OCI-LY3 (cell line): ENCODE measurements around the gene USP20.

ENCODE experiments used
- H2AFZ ChIP-seq: fragments of 200-600, 300-600 bp; shearing (Covaris generic); 2 replicates; pipeline ENCODE4 v1.6.0; 2014; ENCODE audit warnings: antibody characterized with exemption, low read depth, low read length
- H3K27ac ChIP-seq: fragments of 200-600, 300-600 bp; sonication (generic); 2 replicates; pipeline ENCODE4 v1.5.1; 2014; ENCODE audit warnings: mild to moderate bottlenecking, low read length, moderate library complexity, mixed read lengths
- H3K27me3 ChIP-seq: fragments of 200-600, 300-600 bp; sonication (generic); 2 replicates; pipeline ENCODE4 v1.6.1; 2014; ENCODE audit warnings: low read depth, low read length, mixed read lengths
- H3K36me3 ChIP-seq: fragments of 200-600, 300-600 bp; sonication (generic); replicated peaks from 2 replicates; pipeline ENCODE3; 2014; ENCODE audit warnings: low read depth, low read length, mixed read lengths
- H3K4me1 ChIP-seq: fragments of 300-600, 200-600 bp; sonication (generic); 2 replicates; pipeline ENCODE4 v1.6.1; 2014; ENCODE audit warnings: low read length, mixed read lengths
- H3K4me2 ChIP-seq: fragments of 200-600, 300-600 bp; sonication (generic); 2 replicates; pipeline ENCODE4 v1.6.1; 2014; ENCODE audit warnings: low read length, mixed read lengths
- H3K4me3 ChIP-seq: fragments of 300-600, 200-600 bp; sonication (generic); 2 replicates; pipeline ENCODE4 v1.5.1; 2014; ENCODE audit warnings: antibody characterized with exemption, mild to moderate bottlenecking, low read length, moderate library complexity
- H3K79me2 ChIP-seq: fragments of 300-600, 200-600 bp; shearing (Covaris generic); 2 replicates; pipeline ENCODE4 v1.6.1; 2014; ENCODE audit warnings: mild to moderate bottlenecking, low read length, mixed read lengths
- H3K9ac ChIP-seq: fragments of 300-600, 200-600 bp; shearing (Covaris generic); 2 replicates; pipeline ENCODE4 v1.6.0; 2014; ENCODE audit warnings: mild to moderate bottlenecking, low read length, moderate library complexity
- H3K9me3 ChIP-seq: fragments of 200-600, 300-600 bp; shearing (Covaris generic); 2 replicates; pipeline ENCODE4 v1.6.1; 2014; ENCODE audit warnings: low read length, mixed read lengths; ENCODE audit not compliant: insufficient read depth
- H4K20me1 ChIP-seq: fragments of 200-600, 300-600 bp; sonication (generic); 2 replicates; pipeline ENCODE4 v1.6.1; 2016; ENCODE audit warnings: low read length, mixed read lengths; ENCODE audit not compliant: insufficient read depth
- EZH2phosphoT487 ChIP-seq: fragments of 200-600 bp; shearing (Covaris generic); IDR thresholded peaks from 2 replicates; pipeline ENCODE4 v1.6.1; 2018; ENCODE audit warnings: antibody characterized with exemption, mixed run types, low read depth
- TF ChIP-seq, protein P1 (sequence below): fragments of 200-600, 300-600 bp; sonication (generic); IDR thresholded peaks from 2 replicates; pipeline ENCODE4 v1.5.1; 2014; ENCODE audit warnings: antibody characterized with exemption, low read length, low read depth

The USP20 gene

DNA sequence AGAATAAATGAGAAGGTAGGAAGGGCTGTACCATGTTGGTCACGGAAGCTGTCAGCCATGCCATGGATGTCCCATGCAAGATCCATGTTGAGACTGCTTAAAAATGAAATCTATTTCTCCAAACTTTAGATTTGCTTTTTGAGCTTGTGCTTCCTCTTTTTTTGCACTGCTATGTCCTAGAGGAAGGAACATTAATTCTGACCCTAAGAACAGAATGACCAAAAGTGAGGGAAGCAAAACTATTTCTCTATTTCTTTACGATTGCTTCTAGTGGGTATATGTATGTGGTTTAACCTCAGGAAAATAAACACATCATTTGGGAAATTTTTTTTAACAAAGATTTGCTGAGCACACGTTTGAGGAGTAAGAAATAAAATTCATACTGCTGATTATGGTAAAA is 84.6 kb downstream of the USP20 start:
- H3K9me3 ChIP-seq = no peaks in the 10 kb centered on the region
- no peak overlapping the region for H3K4me3 ChIP-seq
- peaks cover 73% of the 10 kb centered on the region for H3K36me3 ChIP-seq
- H2AFZ ChIP-seq = no peak overlapping the region
- H3K9ac ChIP-seq = no peak overlapping the region
- peak overlapping the region; percentile 2; the same call in 1 of the 2 replicates for H3K27ac ChIP-seq
- TF ChIP-seq, protein P1, sequence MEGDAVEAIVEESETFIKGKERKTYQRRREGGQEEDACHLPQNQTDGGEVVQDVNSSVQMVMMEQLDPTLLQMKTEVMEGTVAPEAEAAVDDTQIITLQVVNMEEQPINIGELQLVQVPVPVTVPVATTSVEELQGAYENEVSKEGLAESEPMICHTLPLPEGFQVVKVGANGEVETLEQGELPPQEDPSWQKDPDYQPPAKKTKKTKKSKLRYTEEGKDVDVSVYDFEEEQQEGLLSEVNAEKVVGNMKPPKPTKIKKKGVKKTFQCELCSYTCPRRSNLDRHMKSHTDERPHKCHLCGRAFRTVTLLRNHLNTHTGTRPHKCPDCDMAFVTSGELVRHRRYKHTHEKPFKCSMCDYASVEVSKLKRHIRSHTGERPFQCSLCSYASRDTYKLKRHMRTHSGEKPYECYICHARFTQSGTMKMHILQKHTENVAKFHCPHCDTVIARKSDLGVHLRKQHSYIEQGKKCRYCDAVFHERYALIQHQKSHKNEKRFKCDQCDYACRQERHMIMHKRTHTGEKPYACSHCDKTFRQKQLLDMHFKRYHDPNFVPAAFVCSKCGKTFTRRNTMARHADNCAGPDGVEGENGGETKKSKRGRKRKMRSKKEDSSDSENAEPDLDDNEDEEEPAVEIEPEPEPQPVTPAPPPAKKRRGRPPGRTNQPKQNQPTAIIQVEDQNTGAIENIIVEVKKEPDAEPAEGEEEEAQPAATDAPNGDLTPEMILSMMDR = no peak
- TF ChIP-seq EZH2phosphoT487 = no peak
- peaks cover 92% of the 10 kb centered on the region for H4K20me1 ChIP-seq
- no peaks in the 10 kb centered on the region for H3K4me1 ChIP-seq
- H3K4me2 ChIP-seq = no peak overlapping the region
- peaks cover 96% of the 10 kb centered on the region for H3K79me2 ChIP-seq
- no peaks in the 10 kb centered on the region for H3K27me3 ChIP-seq

DNA sequence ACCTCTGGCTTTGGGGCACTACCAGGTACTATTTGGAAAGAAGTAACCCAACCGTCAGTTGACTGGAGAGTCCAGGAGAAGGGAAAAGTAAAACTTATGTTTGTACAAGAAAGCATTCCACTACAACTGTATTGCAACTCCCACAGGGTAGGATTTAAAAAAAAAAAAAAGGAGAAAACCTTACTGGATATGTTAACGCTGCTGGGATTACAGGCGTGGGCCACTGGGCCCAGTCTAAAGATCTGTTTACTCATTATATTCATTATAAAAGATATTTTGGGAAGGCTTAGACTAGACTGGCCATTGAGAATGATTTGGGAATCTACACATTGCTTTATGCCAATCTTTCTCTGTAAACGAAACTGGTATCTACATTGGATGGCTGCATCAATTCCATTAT is 86.6 kb downstream of the USP20 start:
- TF ChIP-seq, protein P1 = no peak
- TF ChIP-seq EZH2phosphoT487 = no peak
- peaks cover 85% of the 10 kb centered on the region for H4K20me1 ChIP-seq
- peaks cover 88% of the 10 kb centered on the region for H3K79me2 ChIP-seq
- no peak overlapping the region for H3K4me3 ChIP-seq
- no peaks in the 10 kb centered on the region for H3K9me3 ChIP-seq
- H2AFZ ChIP-seq = no peak overlapping the region
- H3K36me3 ChIP-seq = peaks cover 71% of the 10 kb centered on the region
- H3K4me1 ChIP-seq = no peaks in the 10 kb centered on the region
- no peak overlapping the region for H3K27ac ChIP-seq
- no peak overlapping the region for H3K4me2 ChIP-seq
- no peaks in the 10 kb centered on the region for H3K27me3 ChIP-seq
- H3K9ac ChIP-seq = no peak overlapping the region

DNA sequence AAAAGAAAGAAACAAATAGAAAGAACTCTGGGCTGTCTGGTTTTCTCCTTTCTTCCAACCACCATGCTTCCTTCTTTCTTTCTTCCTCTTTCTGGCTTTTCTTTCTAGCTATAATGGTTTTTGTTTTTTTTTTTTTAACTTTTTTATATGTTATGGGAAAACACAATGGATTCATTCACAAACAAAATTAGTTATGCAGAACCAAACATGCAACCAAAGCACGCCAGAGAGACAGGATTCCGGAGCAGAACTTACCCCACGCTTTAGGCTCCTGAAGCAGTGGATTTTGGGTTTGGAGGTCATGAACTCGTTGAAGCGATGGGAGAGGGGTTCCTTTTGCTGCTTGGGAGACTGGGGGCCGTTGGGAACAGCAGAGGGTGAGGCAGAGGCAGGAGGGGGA is 88.3 kb downstream of the USP20 start:
- Histone ChIP-seq H3K27me3 (no peaks in the 10 kb centered on the region), H2AFZ (no peak overlapping the region), H3K4me2 (no peak overlapping the region), H3K79me2 (peaks cover 83% of the 10 kb centered on the region), H3K9ac (no peak overlapping the region), H3K9me3 (no peaks in the 10 kb centered on the region), H3K36me3 (peaks cover 68% of the 10 kb centered on the region), H4K20me1 (peaks cover 82% of the 10 kb centered on the region), H3K27ac (no peak overlapping the region), H3K4me3 (no peak overlapping the region), H3K4me1 (no peaks in the 10 kb centered on the region)
- TF ChIP-seq, protein P1 = no peak
- TF ChIP-seq EZH2phosphoT487 = no peak

DNA sequence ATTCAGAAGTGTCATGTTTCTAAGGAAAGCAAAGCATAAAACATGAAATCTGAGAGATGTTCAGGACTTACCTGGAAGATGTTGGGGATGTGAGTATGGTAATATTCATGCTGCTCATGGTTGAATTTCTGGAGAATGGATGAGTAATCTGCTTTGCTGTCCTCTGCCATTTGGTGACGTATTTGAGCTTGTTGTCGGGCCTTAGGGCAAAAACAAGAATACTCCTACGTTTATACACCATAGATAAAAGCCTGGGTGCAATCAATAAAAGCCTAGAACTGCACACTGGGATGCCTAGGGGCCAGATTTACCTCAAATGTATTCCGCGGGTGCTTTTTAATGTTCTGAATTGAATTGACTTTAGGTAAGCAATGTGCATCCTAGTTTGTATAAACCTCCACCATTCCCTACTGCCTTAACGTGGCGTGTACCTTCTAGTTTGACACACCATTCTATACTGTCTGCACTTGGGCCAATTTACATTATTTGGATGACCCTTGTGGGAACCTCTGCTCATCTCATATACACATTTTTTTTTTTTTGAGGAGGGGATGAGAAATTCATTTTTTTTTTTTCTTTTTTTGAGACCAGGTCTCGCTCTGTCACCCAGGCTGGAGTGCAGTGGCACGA is 94.4 kb downstream of the USP20 start:
- no peak overlapping the region for H3K27ac ChIP-seq
- H3K9ac ChIP-seq = no peak overlapping the region
- H3K36me3 ChIP-seq = peaks cover 41% of the 10 kb centered on the region
- peaks cover 82% of the 10 kb centered on the region for H3K79me2 ChIP-seq
- H4K20me1 ChIP-seq = peaks cover 68% of the 10 kb centered on the region
- no peak overlapping the region for H2AFZ ChIP-seq
- H3K4me3 ChIP-seq = no peak overlapping the region
- H3K27me3 ChIP-seq = no peaks in the 10 kb centered on the region
- no peak overlapping the region for H3K4me2 ChIP-seq
- H3K9me3 ChIP-seq = no peaks in the 10 kb centered on the region
- H3K4me1 ChIP-seq = peaks cover 31% of the 10 kb centered on the region
- TF ChIP-seq, protein P1 = no peak
- TF ChIP-seq EZH2phosphoT487 = no peak
